ENCODE measurements around the gene BRIP1. TPM values are rescaled to one million over a fixed set of nuclear protein-coding genes. Genes with fewer than 3 reads are reported as not detected.

Gene BRIP1
- total RNA-seq, 1 donor from 2014 or later, result 17.2 TPM

DNA sequence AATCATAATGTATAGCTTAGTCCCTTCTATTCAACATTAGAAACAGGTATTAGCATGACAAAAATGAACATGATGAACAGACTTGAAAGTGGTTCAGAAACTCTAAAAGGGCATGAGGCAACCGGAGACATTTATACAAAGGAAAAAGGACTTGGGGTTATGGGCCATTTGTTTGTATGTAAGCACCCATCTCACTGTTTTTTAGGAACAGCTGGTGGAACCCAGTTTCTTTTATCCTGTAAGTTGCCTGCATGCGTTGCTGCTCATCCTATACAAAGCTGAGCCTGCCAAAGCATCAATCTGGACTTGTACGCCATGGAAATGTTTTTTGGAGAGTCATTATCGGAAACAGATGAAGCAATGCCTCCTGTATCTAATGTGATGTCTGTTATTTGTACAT is 200.0 kb downstream of the BRIP1 start:
- Mint-ChIP-seq H3K36me3 (ENCODE audit: low read depth) (no peaks in the 10 kb centered on the region), H3K9me3 (no peaks in the 10 kb centered on the region), H3K27me3 (peaks cover 26% of the 10 kb centered on the region), H3K27ac (no peak overlapping the region), H3K4me3 (no peak overlapping the region), H3K4me1 (no peaks in the 10 kb centered on the region)
- DNase-seq, result no peak
- intact Hi-C loops (cut with micrococcal nuclease), result no loop called here

DNA sequence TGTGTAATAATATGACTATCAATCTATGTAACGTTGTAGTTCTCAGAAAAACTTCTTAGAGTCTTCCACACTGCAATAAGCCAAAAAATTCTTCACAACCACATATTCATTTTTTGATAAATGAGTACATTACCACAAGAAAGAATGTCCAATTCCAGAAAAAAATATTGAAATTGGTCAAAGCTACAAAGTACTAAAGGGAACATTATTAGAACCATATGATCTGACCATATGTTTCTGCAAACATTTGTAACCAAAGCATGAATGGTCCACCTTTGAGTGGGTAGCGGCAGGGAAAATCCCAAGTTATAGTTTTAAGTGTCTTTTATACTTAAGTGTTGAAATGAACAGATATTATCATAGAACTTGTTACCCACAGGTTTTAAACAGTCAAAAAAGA is 200.6 kb downstream of the BRIP1 start:
- Mint-ChIP-seq H3K4me1 (no peaks in the 10 kb centered on the region), H3K27ac (no peak overlapping the region), H3K36me3 (ENCODE audit: low read depth) (no peaks in the 10 kb centered on the region), H3K9me3 (no peaks in the 10 kb centered on the region), H3K4me3 (no peak overlapping the region), H3K27me3 (peaks cover 32% of the 10 kb centered on the region)
- no peak for DNase-seq
- intact Hi-C loops (cut with micrococcal nuclease), result no loop called here

DNA sequence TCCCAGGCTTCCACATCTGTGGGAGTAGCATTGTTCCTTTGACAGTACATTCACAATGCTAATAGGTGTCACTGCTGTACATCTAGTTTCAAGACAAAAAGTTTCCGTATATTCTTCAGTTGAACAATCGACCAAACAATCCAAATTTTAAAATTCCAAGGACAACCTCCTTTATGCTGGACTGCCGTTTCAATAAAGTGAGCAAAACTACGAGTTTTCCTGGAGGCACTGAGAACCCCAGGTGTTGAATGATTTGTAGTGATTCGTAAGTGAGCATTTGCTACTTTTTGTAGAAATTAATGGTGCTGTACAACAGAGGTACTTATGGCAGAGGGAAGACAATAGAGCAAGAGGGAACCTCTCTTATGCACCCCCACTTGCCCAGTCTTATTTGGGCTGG is 201.1 kb downstream of the BRIP1 start:
- H3K27ac Mint-ChIP-seq, result no peak overlapping the region
- no peaks in the 10 kb centered on the region for H3K4me1 Mint-ChIP-seq

DNA sequence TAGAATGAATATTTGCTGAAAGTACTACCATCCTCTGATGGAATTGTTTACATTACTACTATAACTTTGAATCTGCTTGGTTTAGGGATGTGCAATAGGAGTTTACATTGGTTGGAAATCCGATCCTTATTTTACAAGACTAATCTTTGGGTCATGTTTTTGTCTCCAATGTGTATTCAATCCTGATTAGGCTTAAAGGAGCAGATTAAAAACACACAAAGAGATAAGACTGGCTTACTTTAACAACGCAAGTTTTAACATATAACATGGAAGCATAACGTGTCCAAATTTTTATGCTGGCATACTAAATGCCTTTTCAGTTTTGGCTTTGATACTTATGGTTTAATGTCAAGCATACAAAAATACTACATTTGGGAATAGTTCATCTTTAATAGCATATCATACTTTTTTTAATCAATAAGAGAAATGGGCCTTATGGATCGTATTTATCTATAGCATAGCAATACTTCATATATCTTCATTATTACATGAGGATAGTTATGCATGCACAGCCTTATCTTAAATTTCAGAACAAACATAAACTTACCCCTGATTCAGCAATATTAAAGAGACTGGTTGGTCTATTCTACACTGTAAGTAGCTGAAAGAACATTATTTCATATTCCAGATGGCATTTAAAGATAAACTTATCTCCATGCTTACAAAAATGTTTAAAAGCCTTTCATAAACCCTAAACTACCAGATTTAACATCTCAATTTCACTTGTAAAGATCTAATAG is 202.4 kb downstream of the BRIP1 start:
- no peak overlapping the region for H3K4me3 Mint-ChIP-seq
- H3K27ac Mint-ChIP-seq, result no peak overlapping the region
- peaks cover 38% of the 10 kb centered on the region for H3K27me3 Mint-ChIP-seq
- H3K9me3 Mint-ChIP-seq, result no peaks in the 10 kb centered on the region
- intact Hi-C loops (cut with micrococcal nuclease), result no loop called here
- H3K36me3 Mint-ChIP-seq (ENCODE audit: low read depth), result no peaks in the 10 kb centered on the region
- no peak for DNase-seq
- no peaks in the 10 kb centered on the region for H3K4me1 Mint-ChIP-seq

More for the DNA sequence above, 201.1 kb downstream of the BRIP1 start:
- intact Hi-C loops (cut with micrococcal nuclease), result no loop called here
- Mint-ChIP-seq H3K36me3 (ENCODE audit: low read depth) (no peaks in the 10 kb centered on the region), H3K9me3 (no peaks in the 10 kb centered on the region), H3K4me3 (no peak overlapping the region), H3K27me3 (peaks cover 37% of the 10 kb centered on the region)
- DNase-seq, result no peak

DNA sequence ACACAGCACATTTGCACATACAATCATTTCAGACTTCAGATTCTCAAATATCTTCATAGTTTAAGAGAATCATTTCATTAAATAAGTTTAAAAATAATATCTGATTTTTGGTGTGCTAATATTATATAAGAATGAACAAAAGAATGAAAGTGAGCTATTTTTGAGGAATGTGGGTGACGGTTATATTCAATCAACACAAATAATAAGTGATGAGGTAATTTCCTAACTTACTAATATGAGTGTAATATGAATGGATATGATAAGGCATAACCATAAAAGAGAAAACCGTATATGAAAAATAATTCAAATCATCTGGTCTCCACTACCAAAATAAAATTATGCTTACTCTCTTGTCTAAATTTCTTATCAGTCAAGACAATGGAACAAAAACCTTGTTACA is 203.9 kb downstream of the BRIP1 start:
- no peaks in the 10 kb centered on the region for H3K4me1 Mint-ChIP-seq
- H3K36me3 Mint-ChIP-seq (ENCODE audit: low read depth), result no peaks in the 10 kb centered on the region
- H3K27me3 Mint-ChIP-seq, result peaks cover 39% of the 10 kb centered on the region
- H3K9me3 Mint-ChIP-seq, result no peaks in the 10 kb centered on the region
- no peak for DNase-seq
- H3K4me3 Mint-ChIP-seq, result no peak overlapping the region
- no peak overlapping the region for H3K27ac Mint-ChIP-seq
- intact Hi-C loops (cut with micrococcal nuclease), result no loop called here

DNA sequence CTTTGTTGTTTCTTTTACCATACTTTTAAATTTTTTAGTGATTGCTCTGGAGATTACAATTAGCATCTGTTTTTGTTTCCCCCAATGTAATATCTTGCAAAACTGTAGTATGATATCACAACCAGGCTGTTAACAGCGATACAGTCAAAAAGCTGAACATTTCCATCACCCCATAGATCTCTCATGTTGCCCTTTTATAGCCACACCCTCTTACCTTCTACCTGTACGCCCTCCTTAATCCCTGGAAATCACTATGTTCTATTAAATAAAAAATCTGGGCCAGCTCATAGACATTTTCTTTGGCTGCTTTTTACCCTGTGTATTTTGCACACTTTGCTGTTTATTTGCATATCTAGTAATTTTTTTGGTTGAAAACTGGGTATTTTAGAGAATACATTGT is 205.1 kb downstream of the BRIP1 start:
- no peak overlapping the region for H3K4me3 Mint-ChIP-seq
- no peak overlapping the region for H3K27ac Mint-ChIP-seq
- H3K27me3 Mint-ChIP-seq, result peaks cover 41% of the 10 kb centered on the region
- no peak for DNase-seq
- H3K36me3 Mint-ChIP-seq (ENCODE audit: low read depth), result no peaks in the 10 kb centered on the region
- H3K4me1 Mint-ChIP-seq, result no peaks in the 10 kb centered on the region
- intact Hi-C loops (cut with micrococcal nuclease), result no loop called here
- peaks cover 3% of the 10 kb centered on the region for H3K9me3 Mint-ChIP-seq

DNA sequence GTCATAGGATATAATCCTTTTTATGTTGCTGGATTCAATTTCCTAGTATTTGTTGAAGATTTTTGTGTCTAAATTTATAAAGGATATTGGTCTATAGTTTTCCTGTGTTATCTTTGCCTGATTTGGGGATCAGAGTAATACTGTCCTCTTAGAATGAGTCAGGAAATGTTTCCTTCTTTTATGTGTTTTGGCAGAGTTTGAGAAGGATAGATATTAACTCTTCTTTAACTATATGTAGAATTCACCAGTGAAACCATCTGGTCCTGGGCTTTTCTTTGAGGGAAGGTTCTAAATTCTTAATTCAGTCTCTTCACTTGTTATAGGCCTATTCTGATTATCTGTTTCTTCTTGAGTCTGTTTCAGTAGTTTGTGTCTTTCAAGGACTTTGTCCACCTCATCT is 206.0 kb downstream of the BRIP1 start:
- Mint-ChIP-seq H3K27me3 (peaks cover 39% of the 10 kb centered on the region), H3K36me3 (ENCODE audit: low read depth) (no peaks in the 10 kb centered on the region), H3K4me1 (no peaks in the 10 kb centered on the region), H3K4me3 (no peak overlapping the region), H3K9me3 (peaks cover 4% of the 10 kb centered on the region), H3K27ac (no peak overlapping the region)
- intact Hi-C loops (cut with micrococcal nuclease), result no loop called here
- no peak for DNase-seq

DNA sequence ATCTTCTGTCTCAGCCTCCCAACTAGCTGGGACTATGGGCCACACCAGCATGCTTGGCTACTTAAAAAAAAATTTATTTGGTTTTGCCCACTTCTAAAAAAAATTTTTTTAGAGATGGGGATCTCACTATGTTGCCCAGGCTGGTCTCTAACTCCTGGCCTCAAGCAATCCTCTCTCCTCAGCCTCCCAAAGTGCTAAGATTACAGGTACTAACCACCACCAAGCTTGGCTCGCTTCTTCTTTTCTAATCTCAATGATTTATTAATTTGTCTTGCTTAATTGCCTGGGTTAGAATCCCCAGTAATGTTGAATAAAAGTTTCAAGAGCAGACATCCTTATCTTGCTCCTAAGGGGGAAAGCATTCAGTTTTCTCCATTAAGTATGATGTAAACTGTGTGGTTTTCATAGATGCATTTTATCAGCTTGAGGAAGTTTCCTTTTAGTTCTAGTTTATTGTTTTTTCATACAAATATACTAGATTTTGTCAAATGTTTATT is 206.6 kb downstream of the BRIP1 start:
- H3K36me3 Mint-ChIP-seq (ENCODE audit: low read depth), result no peaks in the 10 kb centered on the region
- no peaks in the 10 kb centered on the region for H3K4me1 Mint-ChIP-seq
- H3K4me3 Mint-ChIP-seq, result no peak overlapping the region
- H3K27ac Mint-ChIP-seq, result no peak overlapping the region
- intact Hi-C loops (cut with micrococcal nuclease), result no loop called here
- peaks cover 37% of the 10 kb centered on the region for H3K27me3 Mint-ChIP-seq
- no peak for DNase-seq
- H3K9me3 Mint-ChIP-seq, result peaks cover 8% of the 10 kb centered on the region

DNA sequence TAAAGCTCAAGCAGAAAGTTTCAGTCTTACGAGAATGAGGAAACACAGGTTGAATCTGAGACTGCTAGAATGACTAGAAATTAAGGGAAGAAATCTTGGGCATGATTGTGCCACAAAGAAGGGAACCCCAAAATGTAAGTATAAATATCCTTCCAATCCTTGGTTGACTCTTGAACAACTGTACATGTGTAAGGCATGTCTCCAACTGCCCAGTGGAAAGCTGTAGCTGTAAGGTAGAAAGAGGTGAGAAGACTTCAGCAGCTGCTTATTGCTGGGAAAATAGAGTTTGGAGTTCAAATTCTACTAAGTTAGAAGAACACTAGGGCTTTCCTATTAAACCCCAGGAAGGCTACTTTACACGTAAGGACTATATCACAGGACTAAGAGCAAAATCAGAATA is 212.6 kb downstream of the BRIP1 start:
- Mint-ChIP-seq H3K27ac (no peak overlapping the region), H3K9me3 (peaks cover 17% of the 10 kb centered on the region), H3K4me1 (no peaks in the 10 kb centered on the region), H3K4me3 (no peak overlapping the region), H3K27me3 (peaks cover 25% of the 10 kb centered on the region), H3K36me3 (ENCODE audit: low read depth) (no peaks in the 10 kb centered on the region)
- intact Hi-C loops (cut with micrococcal nuclease), result no loop called here
- no peak for DNase-seq

DNA sequence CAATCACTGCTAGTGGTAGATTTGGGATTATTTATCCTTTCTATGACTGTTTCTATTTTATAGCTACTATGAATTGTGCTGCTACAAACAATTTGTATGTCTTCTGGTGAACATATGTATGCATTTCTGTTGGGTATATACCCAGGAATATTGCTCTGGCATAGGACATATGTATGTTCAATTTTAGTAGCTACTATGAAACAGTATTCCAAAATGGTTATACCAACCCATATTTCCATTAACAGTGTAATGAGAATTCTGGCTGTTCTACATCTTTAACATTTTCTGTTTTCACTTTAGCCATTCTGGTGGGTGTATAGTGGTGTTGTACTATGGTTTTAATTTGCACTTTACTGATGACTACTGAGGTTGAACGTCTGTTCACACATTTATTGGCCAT is 214.7 kb downstream of the BRIP1 start:
- no peak for DNase-seq
- H3K36me3 Mint-ChIP-seq (ENCODE audit: low read depth), result no peaks in the 10 kb centered on the region
- no peak overlapping the region for H3K27ac Mint-ChIP-seq
- no peaks in the 10 kb centered on the region for H3K4me1 Mint-ChIP-seq
- no peak overlapping the region for H3K4me3 Mint-ChIP-seq
- intact Hi-C loops (cut with micrococcal nuclease), result no loop called here
- H3K9me3 Mint-ChIP-seq, result peaks cover 17% of the 10 kb centered on the region
- H3K27me3 Mint-ChIP-seq, result peaks cover 29% of the 10 kb centered on the region

DNA sequence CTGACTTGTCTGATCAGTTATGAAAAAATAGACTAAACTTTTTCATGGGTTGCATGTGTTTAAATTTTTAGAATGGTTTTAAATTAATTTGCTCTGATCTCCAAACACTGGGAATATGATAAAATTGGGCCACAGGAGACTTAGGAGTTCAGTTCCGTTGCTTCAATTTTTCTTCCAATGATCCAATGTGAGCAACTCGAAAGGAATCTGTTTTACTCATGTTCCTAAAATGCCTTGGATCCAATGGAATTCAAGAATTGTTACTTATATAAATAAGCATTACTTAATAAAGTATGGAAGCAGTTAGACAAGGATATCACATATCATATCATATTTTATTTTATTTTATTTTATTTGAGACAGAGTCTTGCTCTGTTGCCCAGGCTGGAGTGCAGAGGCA is 216.3 kb downstream of the BRIP1 start:
- H3K4me1 Mint-ChIP-seq, result no peaks in the 10 kb centered on the region
- intact Hi-C loops (cut with micrococcal nuclease), result no loop called here

DNA sequence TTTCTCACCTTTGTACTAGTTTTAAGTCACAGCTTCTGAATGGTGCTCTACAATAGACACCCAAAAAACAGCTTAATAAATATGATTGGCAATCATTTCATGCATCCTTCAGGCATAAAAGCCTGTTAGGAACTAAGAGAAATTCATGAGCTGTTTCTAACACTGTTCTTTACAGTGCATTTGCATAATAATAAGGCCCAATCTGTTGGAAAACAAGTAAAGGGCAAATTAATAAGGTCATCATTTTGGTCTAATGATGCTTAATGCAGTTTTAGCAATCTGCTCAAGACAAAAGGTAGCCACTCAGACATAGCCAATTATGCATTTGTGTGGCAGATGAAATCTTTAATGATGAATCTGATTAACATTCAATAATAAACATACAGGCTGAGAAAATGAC is 216.8 kb downstream of the BRIP1 start:
- intact Hi-C loops (cut with micrococcal nuclease), result no loop called here
- Mint-ChIP-seq H3K36me3 (ENCODE audit: low read depth) (no peaks in the 10 kb centered on the region), H3K4me1 (no peaks in the 10 kb centered on the region), H3K27ac (no peak overlapping the region), H3K27me3 (peaks cover 24% of the 10 kb centered on the region), H3K4me3 (no peak overlapping the region), H3K9me3 (peaks cover 5% of the 10 kb centered on the region)
- DNase-seq, result no peak

More for the DNA sequence above, 216.3 kb downstream of the BRIP1 start:
- peaks cover 24% of the 10 kb centered on the region for H3K27me3 Mint-ChIP-seq
- no peaks in the 10 kb centered on the region for H3K36me3 Mint-ChIP-seq (ENCODE audit: low read depth)
- no peak for DNase-seq
- no peak overlapping the region for H3K4me3 Mint-ChIP-seq
- H3K9me3 Mint-ChIP-seq, result peaks cover 11% of the 10 kb centered on the region
- no peak overlapping the region for H3K27ac Mint-ChIP-seq

DNA sequence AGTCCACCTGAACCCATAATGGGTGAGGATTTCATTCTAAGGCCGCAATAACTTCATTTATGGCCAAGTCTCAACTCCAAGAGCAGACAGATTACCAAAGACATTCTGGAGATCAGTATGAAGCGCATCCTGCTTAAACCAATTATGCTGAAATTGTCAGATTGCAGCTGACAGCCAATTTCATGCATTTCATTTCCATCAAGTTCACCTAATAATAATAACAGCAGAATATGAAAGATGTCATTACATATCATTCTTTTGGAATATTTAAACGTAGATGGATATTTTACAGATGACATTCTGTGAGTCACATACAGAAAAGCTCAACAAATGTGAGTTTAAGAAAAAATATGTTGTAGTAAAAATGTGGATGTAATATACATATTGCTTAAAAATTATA is 217.4 kb downstream of the BRIP1 start:
- no peak overlapping the region for H3K27ac Mint-ChIP-seq
- H3K27me3 Mint-ChIP-seq, result peaks cover 27% of the 10 kb centered on the region
- no peak overlapping the region for H3K4me3 Mint-ChIP-seq
- H3K4me1 Mint-ChIP-seq, result no peaks in the 10 kb centered on the region
- DNase-seq, result no peak
- peaks cover 4% of the 10 kb centered on the region for H3K9me3 Mint-ChIP-seq
- intact Hi-C loops (cut with micrococcal nuclease), result no loop called here
- H3K36me3 Mint-ChIP-seq (ENCODE audit: low read depth), result no peaks in the 10 kb centered on the region

DNA sequence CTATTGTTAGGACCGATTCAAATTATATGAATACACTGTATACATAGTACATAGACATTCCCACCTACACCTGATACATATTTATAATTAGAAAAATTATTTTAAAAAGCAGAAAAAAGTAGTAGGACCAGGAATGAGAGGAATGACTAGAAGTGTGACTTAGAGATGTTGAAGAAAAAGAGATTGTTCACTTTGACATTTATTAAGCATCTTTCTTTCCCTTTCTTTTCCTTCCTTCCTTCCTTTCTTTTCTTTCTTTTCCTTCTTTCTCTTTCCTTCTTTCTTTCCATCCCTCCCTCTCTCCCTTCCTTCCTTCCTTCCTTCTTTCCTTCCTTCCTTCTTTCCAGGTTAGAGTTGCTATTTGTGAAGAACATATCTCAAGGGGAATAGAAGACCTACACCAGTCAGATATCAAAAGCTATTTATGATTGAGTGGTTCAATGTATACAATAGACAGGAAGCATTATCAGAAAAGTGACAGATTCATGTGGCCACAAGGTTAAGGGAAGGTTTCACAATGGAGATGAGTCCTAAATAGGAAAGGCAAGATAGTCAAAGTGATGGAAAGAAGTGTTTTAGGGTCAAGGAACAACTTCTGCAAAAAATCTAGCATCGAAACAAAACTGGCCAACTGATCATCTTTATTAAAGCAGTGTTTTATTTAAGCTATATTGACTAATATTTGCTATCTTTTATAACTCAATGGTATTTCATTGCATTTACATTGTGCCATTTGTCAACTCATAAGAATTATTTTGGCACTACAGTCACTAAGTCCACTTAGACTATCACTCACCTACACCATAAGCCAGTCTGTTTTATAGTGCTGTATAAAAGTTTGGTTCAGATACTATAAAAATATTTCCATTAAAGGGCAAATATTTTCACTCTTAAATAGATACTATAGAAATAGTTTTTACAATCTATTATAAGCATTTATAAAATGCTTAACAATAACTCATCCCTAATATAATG is 218.2 kb downstream of the BRIP1 start:
- H3K9me3 Mint-ChIP-seq, result no peaks in the 10 kb centered on the region
- no peak for DNase-seq

More for the DNA sequence above, 218.2 kb downstream of the BRIP1 start:
- Mint-ChIP-seq H3K36me3 (ENCODE audit: low read depth) (no peaks in the 10 kb centered on the region), H3K27me3 (peaks cover 23% of the 10 kb centered on the region), H3K4me3 (no peak overlapping the region), H3K27ac (no peak overlapping the region), H3K4me1 (no peaks in the 10 kb centered on the region)
- intact Hi-C loops (cut with micrococcal nuclease), result no loop called here

All from activated CD4-positive, alpha-beta T cell treated with anti-CD3 and anti-CD28 coated beads, Interleukin-2, amount 10 ng/mL, durations not matched to agents 24 days and 14 days (primary cell).